NCI-H82 (cell line): ENCODE results near the gene MAZ.

Experiments used
- DNase-seq: peaks from one replicate; lab custom pipeline; 2025; lab: John Stamatoyannopoulos, UW

The MAZ gene

GRCh38 chr16:29857133-29857760, 50.9 kb downstream of the MAZ start:
- DNase-seq, result no peak

- DNase-seq, result no peak
Measured at GRCh38 chr16:29858149-29858849, 52.0 kb downstream of the MAZ start.

GRCh38 chr16:29858974-29859373, 52.6 kb downstream of the MAZ start:
- no peak for DNase-seq

- DNase-seq, result no peak
Measured at GRCh38 chr16:29860218-29860617, 53.9 kb downstream of the MAZ start.
